GM19193 (cell line): ENCODE measurements around the gene INTS14.

ENCODE experiments used
- POLR2A ChIP-seq: IDR thresholded peaks from 4 replicates; pipeline ENCODE4 v1.6.1; 2011; ENCODE audit not compliant: insufficient read depth, insufficient read length; ENCODE audit errors: extremely low read depth

Gene INTS14

DNA sequence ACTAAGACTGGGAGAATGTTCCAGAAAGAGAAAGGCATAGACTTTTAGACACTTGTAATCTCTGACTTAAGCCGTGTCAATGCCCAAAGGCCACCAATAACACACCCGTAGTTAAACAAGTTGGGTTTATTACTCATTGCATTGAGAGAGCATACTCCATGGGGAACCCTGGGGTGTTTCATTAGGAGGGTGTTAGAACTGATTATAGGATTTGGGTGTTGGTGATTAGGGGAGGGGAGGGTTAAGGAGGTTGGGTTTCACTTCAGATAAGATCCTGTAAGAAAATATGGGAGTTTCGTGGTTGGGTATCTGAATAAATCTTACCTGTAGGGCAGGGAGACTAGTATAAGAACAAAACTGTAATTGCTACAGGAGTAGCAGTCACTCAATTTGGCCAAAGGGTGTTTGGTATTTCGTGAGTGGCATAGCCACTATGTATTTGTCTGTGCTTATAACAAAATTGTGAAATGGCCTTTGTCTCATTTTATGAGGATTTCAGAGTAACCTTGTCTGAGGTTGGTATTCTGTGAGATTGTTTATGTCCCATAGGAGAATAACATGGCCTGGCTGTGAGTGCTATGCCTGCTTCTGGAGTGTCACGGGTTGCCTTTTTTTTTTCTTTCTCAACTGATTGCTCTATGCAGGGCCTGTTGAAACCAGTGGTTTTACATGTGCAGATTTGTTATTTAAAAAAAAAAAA, 77.7 kb downstream of the INTS14 start:
- TF ChIP-seq POLR2A: no peak

DNA sequence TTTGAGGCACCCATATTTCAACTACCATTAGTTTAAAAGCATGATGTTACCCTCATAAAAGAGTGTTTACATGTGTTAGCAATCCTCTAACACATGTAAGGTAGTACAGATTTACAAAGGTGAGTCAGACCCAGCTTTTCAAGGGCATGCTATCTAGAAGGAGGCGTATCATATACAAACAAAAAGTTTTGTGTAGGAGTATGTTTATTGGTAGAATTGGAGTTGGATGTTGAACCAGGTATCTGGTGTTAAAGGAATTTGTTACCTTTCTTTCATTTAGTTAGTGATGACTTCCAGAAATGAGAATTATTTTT, 78.2 kb downstream of the INTS14 start:
- TF ChIP-seq POLR2A: no peak

DNA sequence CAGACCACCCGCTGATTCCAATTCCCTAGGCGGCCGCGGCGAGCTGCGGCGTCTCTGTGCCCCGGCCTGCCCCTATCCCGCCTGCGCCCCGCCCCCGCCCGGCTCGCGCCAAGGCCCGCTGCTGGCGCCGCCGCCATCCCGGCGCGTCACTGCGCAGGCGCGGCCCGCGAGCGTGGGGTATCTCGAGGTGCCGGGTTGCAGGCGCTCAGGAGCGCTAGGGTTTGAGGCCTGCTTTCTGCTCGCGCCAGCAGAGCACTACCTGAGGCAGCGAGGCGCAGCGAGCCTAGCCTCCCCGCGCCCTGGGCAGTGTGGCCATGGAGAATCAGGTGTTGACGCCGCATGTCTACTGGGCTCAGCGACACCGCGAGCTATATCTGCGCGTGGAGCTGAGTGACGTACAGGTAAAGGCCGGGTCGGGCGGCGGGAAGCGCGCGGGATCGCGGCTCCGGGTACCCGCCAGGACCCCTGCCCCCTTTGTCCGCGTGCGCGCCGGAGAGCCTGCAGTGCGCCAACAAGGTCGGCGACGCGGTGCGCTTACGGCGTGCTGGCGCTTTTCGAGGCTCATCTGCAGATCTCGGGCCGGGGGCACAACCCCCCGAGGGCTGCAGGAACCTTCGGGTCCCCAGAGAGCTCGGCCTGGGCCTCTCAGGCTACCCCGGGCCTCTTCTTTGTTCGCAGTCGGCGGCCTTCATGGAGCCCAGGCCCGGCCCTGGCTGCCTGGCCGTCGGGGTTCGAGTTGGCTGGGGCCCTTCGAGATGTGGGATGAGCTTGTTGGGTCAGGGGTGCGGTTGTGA, 80.4 kb downstream of the INTS14 start, which contains the start of gene HACD3:
Gene HACD3, plus strand, starts transcription at position 146 of the 794 bp plus-strand sequence. Its CDS starts 169 bp downstream, at position 315.
- peak; percentile 73 for TF ChIP-seq POLR2A

DNA sequence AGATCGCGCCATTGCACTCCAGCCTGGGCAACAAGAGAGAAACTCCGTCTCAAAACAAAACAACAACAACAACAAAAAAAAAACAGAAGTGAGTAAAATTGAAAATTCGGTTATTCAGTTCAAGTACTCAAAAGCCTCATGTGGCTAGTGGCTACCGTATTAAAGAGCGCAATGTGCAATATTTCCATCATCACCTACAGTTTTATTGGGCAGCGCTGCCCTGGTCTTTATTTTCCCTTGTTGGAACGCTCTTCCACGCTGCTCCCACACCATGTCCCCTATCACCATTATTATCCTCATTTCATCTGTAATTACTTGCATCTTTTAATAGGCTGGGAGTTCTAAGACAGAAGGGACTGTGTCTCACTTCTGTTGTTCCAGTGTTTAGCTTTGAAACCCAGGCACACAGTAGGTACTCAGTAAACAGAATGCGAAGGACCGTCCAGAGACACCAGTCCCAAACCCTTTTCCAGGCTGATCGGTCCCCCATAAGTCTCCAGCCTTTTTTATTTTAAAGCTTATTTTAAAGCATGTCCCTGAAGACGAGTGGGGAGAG, 81.1 kb downstream of the INTS14 start:
- TF ChIP-seq POLR2A: no peak
